IPS-20b (cell line): ENCODE measurements around the gene ST8SIA5.
A peak's percentile ranks its signal among the peaks of the same experiment; 100 is the strongest.

ENCODE experiments used
- H3K27ac ChIP-seq: one replicate; pipeline ENCODE4 v1.5.1; 2013; ENCODE audit warnings: low read length
- H3K27me3 ChIP-seq: 2 replicates; pipeline ENCODE4 v1.6.1; 2013; ENCODE audit warnings: mild to moderate bottlenecking, low read length, inconsistent platforms; ENCODE audit not compliant: insufficient read depth
- H3K36me3 ChIP-seq: 2 replicates; pipeline ENCODE4 v1.6.1; 2013; ENCODE audit warnings: low read depth, mild to moderate bottlenecking, inconsistent platforms, low read length, moderate library complexity; ENCODE audit not compliant: insufficient read depth
- H3K4me1 ChIP-seq: 2 replicates; pipeline ENCODE4 v1.6.1; 2013; ENCODE audit warnings: mild to moderate bottlenecking, control low read depth, inconsistent platforms, low read length, moderate library complexity; ENCODE audit not compliant: insufficient read depth
- H3K4me3 ChIP-seq: 2 replicates; pipeline ENCODE4 v1.5.1; 2013; ENCODE audit warnings: mild to moderate bottlenecking, low read length, inconsistent platforms
- H3K9ac ChIP-seq: 2 replicates; pipeline ENCODE4 v1.6.1; 2013; ENCODE audit warnings: low read depth, mild to moderate bottlenecking, inconsistent platforms, low read length, moderate library complexity
- H3K9me3 ChIP-seq: 2 replicates; pipeline ENCODE4 v1.6.1; 2013; ENCODE audit warnings: mild to moderate bottlenecking, low read depth, low read length, inconsistent platforms; ENCODE audit not compliant: insufficient read depth

Gene ST8SIA5

DNA sequence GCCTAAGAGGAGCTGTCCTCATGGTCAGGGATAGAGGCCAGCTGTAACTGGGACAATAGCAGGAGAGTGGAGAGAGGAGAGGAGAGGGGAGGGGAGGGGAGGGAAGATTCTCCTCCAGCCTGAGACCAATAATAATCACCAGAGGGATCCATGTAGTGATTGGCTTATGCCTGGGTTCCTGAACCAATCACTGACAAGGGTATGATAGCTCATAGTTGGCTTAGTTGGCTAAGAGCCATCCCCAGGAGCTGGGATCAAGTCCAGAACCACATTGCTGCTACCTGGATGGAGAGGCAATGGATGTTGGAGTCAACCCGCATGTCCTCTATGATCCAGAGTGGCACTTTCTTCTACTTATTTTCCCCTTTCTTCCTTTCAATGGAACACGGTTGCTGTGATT, 7.7 kb upstream of the ST8SIA5 start:
- no peaks in the 10 kb centered on the region for H3K9me3 ChIP-seq

DNA sequence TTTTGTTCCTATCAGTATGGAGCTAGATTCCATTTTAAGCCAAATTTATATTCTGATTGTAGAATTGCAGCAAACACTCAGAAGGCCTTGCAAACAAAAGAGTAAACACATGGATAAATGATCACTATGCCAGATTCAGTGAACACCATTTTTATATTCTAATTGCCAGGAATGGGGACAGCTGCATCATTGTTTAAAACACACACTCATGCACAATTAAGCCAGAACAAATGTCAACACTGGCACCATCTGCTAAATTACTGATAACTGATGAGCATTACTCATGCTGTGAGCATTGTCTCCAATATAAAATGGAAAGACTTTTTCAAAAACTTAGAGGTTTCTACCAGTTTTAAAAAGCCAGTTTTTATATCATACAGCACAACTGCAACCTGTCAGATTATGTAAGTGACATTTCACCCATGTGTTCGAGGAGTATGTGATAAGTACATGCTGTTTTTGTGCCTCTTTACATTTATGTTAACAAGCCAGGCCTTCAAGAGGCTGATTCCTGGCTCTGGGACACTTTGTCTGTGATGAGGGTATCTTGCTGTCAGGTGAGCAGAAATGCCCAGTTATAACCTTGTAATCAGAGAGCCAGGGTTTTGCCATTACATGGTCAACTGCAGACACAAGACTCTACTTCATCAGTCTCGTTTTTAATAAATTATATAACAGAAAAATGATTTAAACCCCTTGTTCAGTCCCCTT, 4.4 kb upstream of the ST8SIA5 start:
- Histone ChIP-seq H3K36me3 (no peaks in the 10 kb centered on the region), H3K27ac (no peak overlapping the region), H3K9ac (no peak overlapping the region), H3K9me3 (no peaks in the 10 kb centered on the region), H3K27me3 (peaks cover 64% of the 10 kb centered on the region), H3K4me1 (no peaks in the 10 kb centered on the region), H3K4me3 (no peak overlapping the region)

More for the DNA sequence above, 7.7 kb upstream of the ST8SIA5 start:
- Histone ChIP-seq H3K4me3 (no peak overlapping the region), H3K9ac (no peak overlapping the region), H3K4me1 (no peaks in the 10 kb centered on the region), H3K36me3 (no peaks in the 10 kb centered on the region), H3K27ac (no peak overlapping the region), H3K27me3 (peaks cover 30% of the 10 kb centered on the region)

DNA sequence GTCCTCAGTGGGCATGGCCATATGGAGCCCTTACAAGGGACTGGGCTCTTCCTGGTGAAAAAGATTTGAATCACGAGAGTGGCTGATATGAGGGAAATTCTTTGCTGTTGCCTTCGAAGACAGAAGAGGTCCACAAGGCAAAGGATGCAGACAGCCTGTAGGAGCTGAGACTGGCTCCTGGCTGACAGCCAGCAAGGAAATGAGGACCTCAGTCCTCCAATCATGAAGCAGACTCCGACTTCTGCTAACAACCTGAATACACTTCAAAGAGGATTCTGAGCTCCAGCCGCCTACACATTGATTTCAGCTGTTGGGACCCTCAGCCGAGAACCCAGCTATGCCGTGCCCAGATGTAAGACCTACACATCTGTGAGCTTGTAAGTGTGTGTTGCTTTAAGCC, 3.0 kb upstream of the ST8SIA5 start:
- Histone ChIP-seq H3K9me3 (no peaks in the 10 kb centered on the region), H3K9ac (no peak overlapping the region), H3K4me1 (no peaks in the 10 kb centered on the region; the same call in 1 of the 2 replicates), H3K27ac (no peak overlapping the region), H3K4me3 (no peak overlapping the region), H3K36me3 (no peaks in the 10 kb centered on the region), H3K27me3 (peaks cover 77% of the 10 kb centered on the region)

- Histone ChIP-seq H3K27me3 (peaks cover 73% of the 10 kb centered on the region), H3K9ac (no peak overlapping the region), H3K4me3 (peak overlapping the region; percentile 74; the same call in 1 of the 2 replicates), H3K27ac (no peak overlapping the region), H3K36me3 (no peaks in the 10 kb centered on the region), H3K9me3 (no peaks in the 10 kb centered on the region), H3K4me1 (no peaks in the 10 kb centered on the region; the same call in 1 of the 2 replicates)
Observed at GRCh38 chr18:46756025-46756558, 761 bp downstream of the ST8SIA5 start.

DNA sequence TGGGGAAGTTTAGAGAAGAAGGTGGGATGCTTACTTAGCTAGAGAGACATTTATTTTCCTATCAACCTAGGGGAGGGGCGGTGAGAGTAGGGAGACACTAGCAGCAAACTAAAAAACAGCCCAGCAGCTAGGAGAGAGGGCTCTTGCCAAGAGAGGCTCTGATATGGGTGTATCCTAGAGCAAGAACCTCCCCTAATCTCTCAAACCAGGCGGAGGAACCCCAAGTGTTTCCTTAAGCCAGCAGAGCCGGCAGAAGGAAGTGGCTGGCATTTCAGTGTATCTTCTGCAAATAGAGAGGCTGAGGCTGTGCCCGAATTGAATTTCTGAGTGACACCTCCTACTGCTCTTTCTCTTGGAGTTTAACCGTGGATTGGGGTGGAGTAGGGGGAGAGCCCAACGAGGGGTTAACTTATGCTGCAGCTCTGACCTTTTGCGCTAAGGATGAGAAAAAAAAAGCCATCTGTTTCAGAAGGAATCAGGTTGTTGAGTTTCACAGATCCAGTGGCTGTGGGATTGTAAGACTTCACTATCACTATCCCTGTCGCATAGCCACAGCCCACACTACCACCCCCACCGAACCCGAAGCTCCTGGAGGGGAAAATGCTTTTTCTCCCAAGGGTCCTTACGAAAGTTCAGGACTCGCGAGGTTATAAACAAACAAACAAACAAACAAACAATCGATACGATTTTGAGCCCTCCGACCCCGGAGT, 1.4 kb downstream of the ST8SIA5 start:
- Histone ChIP-seq H3K36me3 (no peaks in the 10 kb centered on the region), H3K4me1 (no peaks in the 10 kb centered on the region; the same call in 1 of the 2 replicates), H3K4me3 (peak overlapping the region; percentile 74; the same call in 1 of the 2 replicates)

DNA sequence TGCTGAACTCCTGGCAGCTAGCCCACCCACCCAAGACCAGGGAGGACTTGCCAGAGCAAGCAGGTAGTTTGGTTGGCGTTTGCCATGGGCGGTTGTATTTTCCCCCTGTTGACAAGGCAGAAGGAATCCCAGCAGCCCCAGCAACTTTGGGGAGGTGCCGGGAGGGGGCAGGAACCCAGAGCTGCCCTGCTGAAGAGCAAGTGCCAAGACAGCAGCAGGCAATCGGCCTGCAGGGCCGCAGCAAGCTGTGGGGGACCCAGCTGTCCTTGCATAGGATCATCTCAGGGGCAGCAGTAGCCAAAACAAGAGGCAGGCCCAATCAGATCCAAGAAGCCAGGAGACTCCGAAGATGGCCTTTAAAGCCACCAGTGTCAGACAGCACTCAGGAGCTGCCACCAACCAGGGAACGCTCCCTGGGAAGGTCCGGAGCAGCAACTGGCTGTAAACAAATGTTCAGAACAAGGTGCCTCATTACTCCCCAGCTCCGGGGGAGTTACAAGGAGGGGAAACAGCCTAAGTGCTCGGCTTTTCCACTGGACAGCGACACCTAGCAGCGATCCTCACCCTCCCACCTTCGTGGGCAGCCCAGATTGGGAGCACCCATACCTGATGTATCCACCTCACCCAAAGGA, 2.1 kb downstream of the ST8SIA5 start:
- Histone ChIP-seq H3K36me3 (no peaks in the 10 kb centered on the region), H3K4me1 (no peaks in the 10 kb centered on the region; the same call in 1 of the 2 replicates), H3K9ac (no peak overlapping the region), H3K4me3 (no peak overlapping the region), H3K27ac (no peak overlapping the region), H3K9me3 (no peaks in the 10 kb centered on the region), H3K27me3 (peaks cover 60% of the 10 kb centered on the region)

More for the DNA sequence above, 1.4 kb downstream of the ST8SIA5 start:
- peaks cover 67% of the 10 kb centered on the region for H3K27me3 ChIP-seq
- H3K9ac ChIP-seq, result no peak overlapping the region
- no peaks in the 10 kb centered on the region for H3K9me3 ChIP-seq
- H3K27ac ChIP-seq, result no peak overlapping the region

- peaks cover 54% of the 10 kb centered on the region for H3K27me3 ChIP-seq
- no peaks in the 10 kb centered on the region for H3K36me3 ChIP-seq
- no peaks in the 10 kb centered on the region; the same call in 1 of the 2 replicates for H3K4me1 ChIP-seq
- H3K27ac ChIP-seq, result no peak overlapping the region
- H3K9me3 ChIP-seq, result no peaks in the 10 kb centered on the region
- H3K9ac ChIP-seq, result no peak overlapping the region
- H3K4me3 ChIP-seq, result no peak overlapping the region
Observed at GRCh38 chr18:46754188-46754587, 2.7 kb downstream of the ST8SIA5 start.

DNA sequence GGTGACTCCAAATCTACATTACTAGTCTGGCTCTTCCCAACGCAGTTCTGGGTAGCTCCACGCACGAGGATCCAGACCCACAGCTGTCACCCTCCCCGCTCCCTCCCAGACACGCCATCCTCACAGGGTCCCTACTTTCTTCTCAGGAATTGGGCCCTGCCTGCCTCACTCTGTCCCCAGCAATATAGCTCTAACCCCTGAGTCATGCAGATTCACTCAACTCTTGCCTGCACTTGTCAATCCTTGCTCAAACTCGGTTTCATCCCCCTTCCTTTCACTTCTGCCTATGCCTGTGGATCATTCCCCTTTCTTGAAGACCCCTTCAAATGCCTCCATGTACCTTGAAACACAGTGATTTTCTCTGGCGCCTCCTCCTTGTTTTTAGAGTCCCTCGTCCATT, 5.0 kb downstream of the ST8SIA5 start:
- Histone ChIP-seq H3K27ac (no peak overlapping the region), H3K4me1 (no peaks in the 10 kb centered on the region; the same call in 1 of the 2 replicates), H3K9ac (no peak overlapping the region), H3K4me3 (no peak overlapping the region), H3K36me3 (no peaks in the 10 kb centered on the region), H3K27me3 (peaks cover 31% of the 10 kb centered on the region), H3K9me3 (no peaks in the 10 kb centered on the region)

DNA sequence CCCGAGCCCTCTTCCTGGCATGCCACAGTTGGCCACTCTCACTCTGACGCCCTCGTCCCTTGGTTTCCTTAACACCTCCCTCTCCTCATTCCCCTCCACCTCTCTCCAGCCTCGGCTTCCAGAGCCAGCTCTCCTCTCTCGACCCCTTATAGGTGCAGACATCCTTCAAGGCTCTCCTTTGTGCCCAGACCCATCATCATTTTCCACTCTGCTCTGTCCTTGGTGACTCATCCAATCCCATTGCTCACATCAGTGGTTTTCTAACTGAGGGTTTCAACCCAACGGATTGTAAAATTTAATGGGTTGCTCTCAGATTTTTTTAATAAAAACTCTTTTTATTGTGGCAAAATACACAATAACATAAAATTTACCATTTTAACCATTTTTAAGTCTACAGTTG, 6.2 kb downstream of the ST8SIA5 start:
- no peaks in the 10 kb centered on the region; the same call in 1 of the 2 replicates for H3K4me1 ChIP-seq
- no peak overlapping the region for H3K4me3 ChIP-seq
- no peaks in the 10 kb centered on the region for H3K9me3 ChIP-seq
- no peaks in the 10 kb centered on the region for H3K36me3 ChIP-seq
- H3K27me3 ChIP-seq, result peaks cover 19% of the 10 kb centered on the region
- H3K27ac ChIP-seq, result no peak overlapping the region
- H3K9ac ChIP-seq, result no peak overlapping the region

DNA sequence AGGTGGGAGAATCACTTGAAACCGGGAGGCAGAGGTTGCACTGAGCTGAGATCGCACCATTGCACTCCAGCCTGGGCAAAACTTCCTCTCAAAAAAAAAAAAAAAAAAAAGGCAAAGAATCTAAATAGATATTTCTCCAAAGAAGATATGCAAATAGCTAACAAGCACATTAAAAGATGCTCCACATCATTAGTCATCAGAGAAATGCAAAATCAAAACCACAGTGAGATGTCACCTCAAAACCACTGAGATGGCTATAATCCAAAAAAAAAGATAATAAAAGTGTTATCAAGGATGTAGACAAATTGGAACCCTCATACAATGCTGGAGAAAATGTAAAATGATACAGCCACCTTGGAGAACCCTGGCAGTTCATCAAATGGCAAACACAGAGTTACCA, 8.4 kb downstream of the ST8SIA5 start:
- H3K27me3 ChIP-seq, result no peaks in the 10 kb centered on the region; the same call in 1 of the 2 replicates
- H3K36me3 ChIP-seq, result no peaks in the 10 kb centered on the region
- H3K27ac ChIP-seq, result no peak overlapping the region
- H3K4me1 ChIP-seq, result no peaks in the 10 kb centered on the region
- no peaks in the 10 kb centered on the region for H3K9me3 ChIP-seq
- H3K9ac ChIP-seq, result no peak overlapping the region
- H3K4me3 ChIP-seq, result no peak overlapping the region

GRCh38 chr18:46740046-46740445, 16.8 kb downstream of the ST8SIA5 start:
- H3K4me1 ChIP-seq, result no peaks in the 10 kb centered on the region
- H3K9me3 ChIP-seq, result no peaks in the 10 kb centered on the region; the same call in 1 of the 2 replicates
- no peak overlapping the region for H3K9ac ChIP-seq

More at GRCh38 chr18:46740046-46740445, 16.8 kb downstream of the ST8SIA5 start:
- no peak overlapping the region for H3K4me3 ChIP-seq
- no peak overlapping the region for H3K27ac ChIP-seq
- H3K27me3 ChIP-seq, result no peaks in the 10 kb centered on the region
- no peaks in the 10 kb centered on the region for H3K36me3 ChIP-seq
